GM21576 (cell line): Measurements from ENCODE around the gene HELZ2.

Experiments
- ATAC-seq: cut with Tn5 transposase; IDR thresholded peaks from one replicate; pipeline ENCODE4 v1.9.1; 2021; ENCODE audit warnings: mild to moderate bottlenecking, moderate library complexity; ENCODE audit not compliant: unreplicated experiment

HELZ2 gene

DNA sequence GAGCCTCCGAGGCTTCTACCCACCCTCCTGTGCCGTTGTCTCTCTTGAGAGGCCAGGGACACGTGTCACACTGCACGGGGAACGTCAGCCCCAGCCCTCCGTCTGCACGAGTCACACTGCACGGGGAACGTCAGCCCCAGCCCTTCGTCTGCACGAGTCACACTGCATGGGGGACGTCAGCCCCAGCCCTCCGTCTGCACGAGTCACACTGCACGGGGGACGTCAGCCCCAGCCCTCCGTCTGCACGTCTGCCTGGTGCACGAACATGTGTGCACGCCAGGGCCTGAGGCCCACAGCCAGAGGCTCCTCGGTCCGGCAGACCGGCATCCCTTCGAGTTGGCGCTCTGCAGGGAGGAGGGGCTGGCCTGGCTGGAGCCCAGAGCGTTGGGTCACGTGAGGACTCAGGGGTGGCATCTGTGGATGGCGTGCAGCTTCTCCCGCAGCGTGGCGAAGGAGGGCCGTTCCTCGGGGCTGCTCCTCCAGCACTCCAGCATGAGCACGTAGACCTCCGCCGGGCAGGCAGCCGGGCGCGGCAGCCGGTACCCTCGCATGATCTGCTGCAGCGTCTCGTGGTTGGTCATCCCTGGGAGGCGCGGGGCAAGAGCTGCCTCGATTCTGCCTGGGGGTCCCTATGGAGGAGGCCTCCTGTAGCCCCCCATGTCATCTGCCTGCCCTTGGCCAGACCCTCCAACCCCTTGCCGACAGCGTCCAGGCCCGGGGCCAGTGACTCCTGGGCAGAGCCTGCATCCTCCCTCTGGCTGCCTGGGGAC, 33.4 kb downstream of the HELZ2 start:
- ATAC-seq = no peak

DNA sequence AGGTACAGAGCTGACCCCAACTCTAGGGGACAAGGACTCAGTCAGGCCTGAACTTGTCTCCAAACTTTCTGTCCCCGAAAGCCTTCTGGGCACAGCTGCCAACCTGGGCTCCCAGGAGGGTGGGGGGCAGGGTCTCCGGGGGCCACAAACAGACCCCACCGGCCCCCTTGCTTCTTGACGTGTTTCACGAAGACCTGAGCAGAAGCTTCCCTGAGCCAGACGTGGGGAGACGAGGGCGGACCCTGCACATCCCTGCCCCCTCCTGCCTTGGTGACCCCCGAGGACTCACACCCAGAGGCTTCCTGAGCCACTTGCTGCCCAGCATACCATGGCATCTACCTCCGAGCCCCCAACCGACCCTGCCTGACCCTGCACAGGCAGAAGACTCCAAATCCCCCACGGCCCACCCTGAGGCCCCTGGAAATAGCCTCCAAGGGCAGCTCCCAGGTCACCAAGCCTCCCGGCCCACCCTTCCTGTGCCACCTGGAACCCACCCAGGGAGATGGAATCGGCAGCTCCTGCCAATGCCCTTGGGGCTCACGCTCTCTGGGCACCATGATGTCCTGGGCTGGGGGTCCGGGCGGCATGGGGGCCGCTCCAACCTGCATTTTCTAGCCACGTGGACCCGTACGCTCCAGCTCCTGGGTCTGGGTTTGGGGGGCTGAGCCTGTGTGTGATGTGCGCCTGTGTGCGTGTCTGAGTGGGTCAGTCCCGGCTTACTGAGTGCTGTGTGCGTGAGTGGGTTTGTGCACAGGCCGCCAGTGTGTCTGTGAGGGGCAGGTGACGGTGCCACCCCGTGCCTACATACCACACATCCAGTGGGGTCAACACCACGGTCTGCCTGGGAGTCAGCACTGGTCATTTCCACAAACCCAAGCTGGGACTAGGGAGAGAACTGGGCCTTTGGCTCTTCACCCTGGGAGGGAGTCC, 34.3 kb downstream of the HELZ2 start:
- ATAC-seq = no peak

DNA sequence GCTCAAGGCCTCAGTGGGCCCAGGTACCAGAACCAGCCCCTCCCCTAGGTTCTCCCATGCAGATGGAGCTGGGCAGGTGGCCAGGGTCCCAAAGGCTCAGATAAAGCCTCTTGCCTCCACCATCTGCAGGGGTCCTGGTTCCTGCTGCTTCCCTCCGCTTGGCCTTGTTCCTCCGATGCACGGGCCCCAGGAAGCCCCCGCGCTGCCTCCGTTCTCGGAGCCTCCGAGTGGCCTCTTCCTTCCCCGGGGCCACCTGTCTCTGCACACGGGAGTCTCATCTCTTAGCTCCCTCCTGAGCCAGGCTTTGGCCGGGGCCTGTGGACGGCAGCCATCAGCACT, 35.0 kb downstream of the HELZ2 start:
- ATAC-seq = no peak

- ATAC-seq = no peak
These were observed 35.6 kb downstream of the HELZ2 start for GRCh38 chr20:63538204-63539091.

DNA sequence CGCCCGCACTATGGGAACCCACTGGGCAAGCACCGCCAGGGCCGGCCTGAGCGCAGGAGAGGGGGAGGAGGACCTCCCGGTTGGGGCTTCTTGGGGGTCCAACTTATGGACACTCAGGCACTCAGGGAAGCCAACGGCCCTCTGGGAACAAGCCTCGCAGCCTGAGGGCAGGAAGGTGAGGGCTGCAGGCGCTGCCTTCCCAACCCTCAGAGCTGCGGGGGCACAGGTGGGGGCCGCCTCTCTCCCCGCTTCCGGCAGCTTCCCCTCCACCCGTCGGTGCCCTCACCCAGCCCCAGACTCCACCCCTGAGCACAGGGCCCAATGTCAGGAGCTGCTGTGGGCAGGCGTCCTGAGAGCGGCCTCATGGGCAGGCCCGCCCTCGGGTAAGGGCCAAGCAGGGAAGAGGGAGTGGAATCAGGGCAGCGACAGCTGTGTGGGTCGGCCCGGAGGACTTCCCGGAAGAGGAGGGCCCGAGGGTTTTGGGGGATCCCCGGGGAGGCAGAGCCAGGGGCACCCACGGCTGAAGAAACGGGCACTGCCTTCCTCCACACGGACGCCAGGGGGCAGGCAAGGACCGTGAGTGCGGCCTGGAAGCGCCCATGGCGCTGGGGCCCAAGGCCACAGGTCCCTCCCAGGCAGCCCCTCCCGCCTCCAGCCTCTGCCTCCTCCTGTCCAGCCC, 36.4 kb downstream of the HELZ2 start:
- ATAC-seq = peak; percentile 80

- peak; percentile 10 for ATAC-seq
These were observed 37.0 kb downstream of the HELZ2 start, which contains the start of gene PTK6 for GRCh38 chr20:63536997-63537524. PTK6 (minus strand) TSS chr20:63537376; CDS start chr20:63537314, 62 bp downstream.

- no peak for ATAC-seq
These were observed 37.6 kb downstream of the HELZ2 start for GRCh38 chr20:63536241-63536977.

DNA sequence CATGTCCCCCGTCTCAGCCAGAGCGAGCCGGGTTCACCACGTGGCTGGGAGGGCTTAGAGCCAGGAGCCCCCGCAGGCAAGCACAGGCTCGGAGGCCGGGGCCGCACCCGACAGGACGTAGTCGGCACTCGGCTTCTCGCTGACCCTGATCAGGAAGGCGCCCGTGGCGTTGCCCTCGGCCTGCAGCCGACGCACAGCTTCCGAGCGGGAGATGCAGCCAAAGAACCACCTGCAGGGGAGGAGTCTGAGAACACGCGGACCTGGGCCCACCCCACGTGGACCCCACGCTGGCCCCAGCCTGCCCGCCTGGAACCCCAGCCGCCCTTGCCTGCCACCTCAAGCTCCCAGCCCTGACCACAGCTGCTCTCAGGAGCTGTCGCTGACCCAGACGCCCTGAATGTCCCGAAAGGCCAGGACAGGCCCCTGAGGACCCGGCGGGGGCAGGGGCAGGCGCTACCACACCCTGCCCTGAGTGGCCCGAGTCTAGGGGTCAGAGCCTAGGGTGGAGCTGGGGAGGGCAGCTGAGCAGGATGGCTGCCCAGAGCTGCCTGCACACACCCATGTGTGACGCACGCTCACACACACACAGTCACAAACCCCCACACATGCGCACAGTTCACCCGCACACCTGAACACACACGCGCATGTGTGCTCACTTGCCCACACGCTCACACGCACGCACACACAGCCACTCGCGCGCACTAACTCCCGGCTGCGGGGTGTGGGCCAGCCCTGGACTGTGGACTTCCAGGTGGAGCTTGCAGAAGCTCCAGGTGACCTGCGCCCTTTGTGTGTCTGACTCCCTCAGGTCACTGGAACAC, 39.0 kb downstream of the HELZ2 start:
- no peak for ATAC-seq

- no peak for ATAC-seq
These were observed 39.6 kb downstream of the HELZ2 start for GRCh38 chr20:63534427-63534830.

DNA sequence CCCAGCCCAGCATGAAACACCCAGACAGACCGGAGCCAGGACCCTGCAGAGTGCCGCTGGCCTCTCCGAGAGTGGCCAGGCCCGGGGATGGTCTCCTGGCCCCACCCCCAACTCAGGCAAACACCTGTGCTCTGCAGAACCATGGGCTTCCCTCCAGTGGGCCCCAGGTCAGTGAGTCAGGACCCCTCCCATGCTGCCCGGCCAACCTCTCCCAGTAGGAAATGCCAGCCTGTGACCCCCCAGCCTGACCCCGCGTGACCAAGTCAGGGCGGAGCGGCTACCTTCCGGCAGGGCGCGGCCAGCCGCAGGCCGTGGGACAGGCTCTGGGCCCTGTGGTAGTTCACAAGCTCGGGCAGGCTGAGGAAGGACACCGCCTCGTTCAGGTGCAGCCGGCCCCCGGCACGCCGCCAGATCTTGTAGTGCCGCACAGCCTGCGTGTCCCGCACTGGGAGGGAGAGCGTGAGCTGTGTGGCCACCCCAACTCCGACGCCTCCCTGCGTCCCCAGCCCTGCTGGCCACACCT, 40.1 kb downstream of the HELZ2 start:
- no peak for ATAC-seq

DNA sequence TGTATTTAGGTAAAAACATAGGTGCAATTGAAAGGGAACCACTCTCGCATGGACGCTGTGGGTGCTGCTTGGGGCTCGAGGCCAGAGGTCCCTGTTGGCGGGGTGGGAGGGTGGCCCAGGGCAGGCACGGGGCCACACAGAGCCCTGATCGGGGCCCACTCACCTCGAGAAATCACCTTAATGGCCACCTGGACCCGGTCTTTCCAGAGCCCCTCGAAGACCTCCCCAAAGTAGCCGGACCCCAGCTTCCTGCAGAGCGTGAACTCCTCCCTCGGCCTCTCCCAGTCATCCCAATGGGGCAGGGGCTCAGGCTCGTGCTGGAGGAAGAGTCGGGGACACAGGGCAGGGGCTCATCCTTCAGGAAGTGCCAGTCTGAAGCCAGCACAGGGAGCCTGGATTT, 40.7 kb downstream of the HELZ2 start:
- ATAC-seq = no peak

GRCh38 chr20:63532449-63532971, 41.5 kb downstream of the HELZ2 start:
- no peak for ATAC-seq

DNA sequence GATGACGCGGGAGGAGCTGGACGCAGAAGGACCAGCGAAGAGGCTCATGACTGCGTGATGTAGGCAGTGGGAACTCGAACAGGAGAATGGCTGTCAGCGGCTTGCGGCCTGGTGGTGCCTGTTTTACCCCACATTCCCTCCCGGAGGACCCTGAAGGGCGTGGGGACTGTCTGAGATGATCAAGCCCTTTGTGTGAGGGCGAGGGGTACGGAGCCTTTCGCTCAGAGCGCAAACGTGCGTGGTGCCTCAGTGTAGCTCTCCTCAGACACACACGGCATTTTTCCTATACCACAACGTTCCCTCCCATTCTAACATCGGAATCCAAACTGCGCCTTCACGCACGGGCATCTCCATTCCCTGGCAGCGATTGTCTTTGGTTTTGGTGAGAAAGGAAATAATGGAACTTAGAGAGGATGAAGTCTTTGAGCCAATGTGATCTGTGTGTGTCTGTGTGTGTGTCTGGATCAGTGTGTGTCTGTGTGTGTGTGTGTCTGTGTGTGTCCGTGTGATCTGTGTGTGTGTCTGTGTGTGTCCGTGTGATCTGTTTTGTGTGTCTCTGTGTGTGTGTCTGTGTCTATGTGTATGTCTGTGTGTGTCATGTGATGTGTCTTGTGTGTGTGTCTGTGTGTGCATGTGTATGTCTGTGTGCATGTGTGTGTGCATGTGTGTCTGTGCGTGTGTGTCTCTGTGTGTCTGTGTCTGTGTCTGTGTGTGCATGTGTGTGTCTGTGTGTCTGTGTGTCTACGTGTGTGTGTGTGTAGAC, 42.2 kb downstream of the HELZ2 start:
- no peak for ATAC-seq

GRCh38 chr20:63530788-63531160, 43.3 kb downstream of the HELZ2 start:
- ATAC-seq = no peak

- no peak for ATAC-seq
These were observed 43.9 kb downstream of the HELZ2 start for GRCh38 chr20:63529861-63530787.

- no peak for ATAC-seq
These were observed 44.7 kb downstream of the HELZ2 start for GRCh38 chr20:63529180-63529860.
